ENCODE results near the gene OTC. TPM values are rescaled to one million over a fixed set of nuclear protein-coding genes. Genes with fewer than 3 reads are reported as not detected.

Gene OTC
- total and polyA plus RNA-seq, 4 donors, result 41.5 to 72.1 (median 57.1) TPM

GRCh38 chrX:38304010-38304409 lies 48.4 kb upstream of the OTC start:
- H3K27ac ChIP-seq (ENCODE audit: low read depth in 1 of 2, low read length in 2 of 2), result no peak overlapping the region
- TF ChIP-seq REST (IDR thresholded peaks at IDR 0.05), result no peak
- TF ChIP-seq FOXA2 (IDR thresholded peaks at IDR 0.05), result no peak
- TF ChIP-seq EGR1 (IDR thresholded peaks at IDR 0.05; ENCODE audit: low read depth in 2 of 2), result no peak
- peak; percentile 29 for TF ChIP-seq CTCF (IDR thresholded peaks at IDR 0.05; ENCODE audit: low read depth, low read length, missing input control)
- no peak for TF ChIP-seq MAX (IDR thresholded peaks at IDR 0.05)
- TF ChIP-seq RAD21 (IDR thresholded peaks at IDR 0.05), result peak; percentile 38 to 59
- no peaks in the 10 kb centered on the region for H3K9me3 ChIP-seq (ENCODE audit: control insufficient read depth in 4 of 4, low read length in 3 of 4)
- H3K36me3 ChIP-seq (ENCODE audit: control insufficient read depth in 4 of 4, insufficient read depth in 3 of 4, low read depth in 1 of 4, low read length in 3 of 4), result peaks cover 0 to 2% (median 0%) of the 10 kb centered on the region in 4 donors
- no peak overlapping the region for H3K9ac ChIP-seq (ENCODE audit: low read depth in 1 of 2, low read length in 2 of 2)
- H3K4me3 ChIP-seq (ENCODE audit: low read depth in 1 of 3, low read length in 3 of 3), result no peak overlapping the region
- 51% methylated on average over 4 of the region's 4 CpGs for WGBS
- peaks cover 0 to 3% (median 0%) of the 10 kb centered on the region in 4 donors for H3K4me1 ChIP-seq (ENCODE audit: control insufficient read depth in 4 of 4, insufficient read depth in 4 of 4, low read length in 3 of 4)
- H3K27me3 ChIP-seq (ENCODE audit: control insufficient read depth in 4 of 4, insufficient read depth in 4 of 4, low read length in 3 of 4), result no peaks in the 10 kb centered on the region
- DNase-seq (ENCODE audit: low spot score), result no peak

GRCh38 chrX:38305971-38306370 lies 46.4 kb upstream of the OTC start:
- Histone ChIP-seq H3K36me3 (ENCODE audit: control insufficient read depth in 4 of 4, insufficient read depth in 3 of 4, low read depth in 1 of 4, low read length in 3 of 4) (no peaks in the 10 kb centered on the region), H3K9me3 (ENCODE audit: control insufficient read depth in 4 of 4, low read length in 3 of 4) (no peaks in the 10 kb centered on the region), H3K27me3 (ENCODE audit: control insufficient read depth in 4 of 4, insufficient read depth in 4 of 4, low read length in 3 of 4) (no peaks in the 10 kb centered on the region), H3K9ac (ENCODE audit: low read depth in 1 of 2, low read length in 2 of 2) (no peak overlapping the region), H3K4me1 (ENCODE audit: control insufficient read depth in 4 of 4, insufficient read depth in 4 of 4, low read length in 3 of 4) (peaks cover 0 to 3% (median 0%) of the 10 kb centered on the region in 4 donors), H3K27ac (ENCODE audit: low read depth in 1 of 2, low read length in 2 of 2) (no peak overlapping the region), H3K4me3 (ENCODE audit: low read depth in 1 of 3, low read length in 3 of 3) (no peak overlapping the region)
- no peak for DNase-seq (ENCODE audit: low spot score)
- WGBS, result 57% methylated on average over 3 of the region's 3 CpGs
- peak; percentile 8 for TF ChIP-seq CTCF (IDR thresholded peaks at IDR 0.05; ENCODE audit: low read depth, low read length, missing input control)
- peak; percentile 38 for TF ChIP-seq SP1 (IDR thresholded peaks at IDR 0.05)
- TF ChIP-seq JUND (IDR thresholded peaks at IDR 0.05), result no peak
- peak in 1 of 2 donors; percentile 35 for TF ChIP-seq HNF4A (conservative IDR thresholded peaks at IDR 0.05)
- TF ChIP-seq ZBTB33 (IDR thresholded peaks at IDR 0.05), result no peak

Data from liver (tissue), 9 donors.